ENCODE results near the gene STK26. TPM values are rescaled to one million over a fixed set of nuclear protein-coding genes. Genes with fewer than 3 reads are reported as not detected.
A peak's percentile ranks its signal among the peaks of the same experiment; 100 is the strongest.

The STK26 gene
- total RNA-seq, 5 donors from 2014 or later (not counting 1 experiment from before 2014, with no cell fraction given): 28.5 to 38.1 (median 34.4) TPM

DNA sequence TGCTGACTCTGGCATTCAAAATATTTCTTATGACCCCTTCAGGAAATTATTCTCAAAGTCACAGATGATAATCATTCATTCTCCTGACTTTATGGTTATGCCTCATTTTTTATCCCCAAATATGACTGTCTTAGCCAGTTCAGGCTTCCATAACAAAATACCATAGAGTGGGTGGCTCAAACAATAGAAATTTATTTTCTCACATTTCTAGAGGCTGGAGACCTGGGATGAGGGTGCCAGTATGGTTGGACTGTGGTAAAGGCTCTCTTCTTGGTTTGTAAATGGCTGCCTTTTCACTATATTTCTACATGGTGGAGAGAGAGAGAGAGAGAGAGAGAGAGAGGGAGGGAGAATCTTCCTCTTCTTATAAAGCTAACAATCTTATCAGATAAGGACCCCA lies 84.2 kb downstream of the STK26 start:
- no peak overlapping the region for H3K27ac ChIP-seq (ENCODE audit: low read length)
- H3K36me3 ChIP-seq (ENCODE audit: control insufficient read depth in 2 of 2, extremely low read depth in 1 of 2, insufficient read depth in 1 of 2, low read length in 1 of 2): no peaks in the 10 kb centered on the region
- H3K4me1 ChIP-seq (ENCODE audit: control insufficient read depth in 1 of 2, extremely low read depth in 1 of 2, insufficient read depth in 2 of 2, low read length in 2 of 2): no peaks in the 10 kb centered on the region
- H3K4me1 Mint-ChIP-seq: no peaks in the 10 kb centered on the region
- ATAC-seq (replicated peaks in 1 of 4) (no peak), DNase-seq (no peak)
- ChIA-PET CTCF (no interaction called here), POLR2A (no interaction called here)
- H3K9me3 ChIP-seq: no peaks in the 10 kb centered on the region
- no peaks in the 10 kb centered on the region for H3K9me3 Mint-ChIP-seq
- H3K4me3 ChIP-seq (ENCODE audit: control insufficient read depth in 1 of 2, extremely low read depth in 1 of 2, low read length in 1 of 2): no peak overlapping the region
- no peaks in the 10 kb centered on the region for H3K36me3 Mint-ChIP-seq
- H3K27me3 Mint-ChIP-seq: peaks cover 0 to 36% of the 10 kb centered on the region in 2 donors
- H3K4me3 Mint-ChIP-seq: no peak overlapping the region
- H3K27ac Mint-ChIP-seq: no peak overlapping the region
- no peaks in the 10 kb centered on the region for H3K27me3 ChIP-seq (replicated peaks in 1 of 2; ENCODE audit: control insufficient read depth in 2 of 2, extremely low read depth in 1 of 2, insufficient read depth in 2 of 2, low read length in 1 of 2)

GRCh38 chrX:132114607-132115006 lies 91.5 kb downstream of the STK26 start:
- H3K27me3 ChIP-seq (replicated peaks in 1 of 2; ENCODE audit: control insufficient read depth in 2 of 2, extremely low read depth in 1 of 2, insufficient read depth in 2 of 2, low read length in 1 of 2): no peaks in the 10 kb centered on the region
- Mint-ChIP-seq H3K27me3 (peaks cover 0 to 24% of the 10 kb centered on the region in 2 donors), H3K36me3 (no peaks in the 10 kb centered on the region), H3K4me3 (no peak overlapping the region), H3K27ac (no peak overlapping the region), H3K9me3 (no peaks in the 10 kb centered on the region), H3K4me1 (no peaks in the 10 kb centered on the region)
- DNase-seq (peak in 1 of 35 experiments; percentile 1), ATAC-seq (replicated peaks in 1 of 4) (no peak)
- H3K4me3 ChIP-seq (ENCODE audit: control insufficient read depth in 1 of 2, extremely low read depth in 1 of 2, low read length in 1 of 2): no peak overlapping the region
- H3K36me3 ChIP-seq (ENCODE audit: control insufficient read depth in 2 of 2, extremely low read depth in 1 of 2, insufficient read depth in 1 of 2, low read length in 1 of 2): no peaks in the 10 kb centered on the region
- no peaks in the 10 kb centered on the region for H3K4me1 ChIP-seq (ENCODE audit: control insufficient read depth in 1 of 2, extremely low read depth in 1 of 2, insufficient read depth in 2 of 2, low read length in 2 of 2)
- ChIA-PET POLR2A (no interaction called here), CTCF (no interaction called here)
- no peak overlapping the region for H3K27ac ChIP-seq (ENCODE audit: low read length)
- H3K9me3 ChIP-seq: no peaks in the 10 kb centered on the region

DNA sequence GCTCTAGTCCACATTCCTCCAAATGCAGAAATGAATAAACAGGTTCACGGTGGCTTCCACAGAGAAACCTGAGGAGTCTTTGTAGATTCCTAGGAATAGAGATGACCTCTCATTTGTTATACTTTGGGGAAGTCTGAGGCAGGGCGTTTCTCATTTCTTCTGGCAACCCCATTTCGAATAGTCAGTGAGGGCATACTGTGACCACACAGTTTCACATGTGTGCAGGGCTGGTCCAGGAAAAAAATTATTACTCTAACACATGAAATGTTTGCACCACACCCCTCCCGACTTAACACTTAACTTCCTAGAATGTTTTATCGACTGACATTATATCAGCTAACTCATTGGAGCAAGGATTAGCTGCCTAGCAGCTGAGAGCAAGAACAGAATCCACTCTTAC lies 92.7 kb downstream of the STK26 start:
- H3K9me3 ChIP-seq: no peaks in the 10 kb centered on the region
- ChIA-PET POLR2A (no interaction called here), CTCF (no interaction called here)
- Mint-ChIP-seq H3K4me3 (no peak overlapping the region), H3K27me3 (peaks cover 0 to 21% of the 10 kb centered on the region in 2 donors), H3K27ac (no peak overlapping the region), H3K36me3 (no peaks in the 10 kb centered on the region), H3K4me1 (no peaks in the 10 kb centered on the region), H3K9me3 (no peaks in the 10 kb centered on the region)
- ATAC-seq (replicated peaks in 1 of 4): no peak
- no peaks in the 10 kb centered on the region for H3K27me3 ChIP-seq (replicated peaks in 1 of 2; ENCODE audit: control insufficient read depth in 2 of 2, extremely low read depth in 1 of 2, insufficient read depth in 2 of 2, low read length in 1 of 2)
- H3K27ac ChIP-seq (ENCODE audit: low read length): no peak overlapping the region
- no CpG with 5 or more reads among the region's 5 CpGs for WGBS (ENCODE audit: insufficient coverage)
- H3K4me3 ChIP-seq (ENCODE audit: control insufficient read depth in 1 of 2, extremely low read depth in 1 of 2, low read length in 1 of 2): no peak overlapping the region
- no peaks in the 10 kb centered on the region for H3K36me3 ChIP-seq (ENCODE audit: control insufficient read depth in 2 of 2, extremely low read depth in 1 of 2, insufficient read depth in 1 of 2, low read length in 1 of 2)
- no peaks in the 10 kb centered on the region for H3K4me1 ChIP-seq (ENCODE audit: control insufficient read depth in 1 of 2, extremely low read depth in 1 of 2, insufficient read depth in 2 of 2, low read length in 2 of 2)
- DNase-seq: no peak

DNA sequence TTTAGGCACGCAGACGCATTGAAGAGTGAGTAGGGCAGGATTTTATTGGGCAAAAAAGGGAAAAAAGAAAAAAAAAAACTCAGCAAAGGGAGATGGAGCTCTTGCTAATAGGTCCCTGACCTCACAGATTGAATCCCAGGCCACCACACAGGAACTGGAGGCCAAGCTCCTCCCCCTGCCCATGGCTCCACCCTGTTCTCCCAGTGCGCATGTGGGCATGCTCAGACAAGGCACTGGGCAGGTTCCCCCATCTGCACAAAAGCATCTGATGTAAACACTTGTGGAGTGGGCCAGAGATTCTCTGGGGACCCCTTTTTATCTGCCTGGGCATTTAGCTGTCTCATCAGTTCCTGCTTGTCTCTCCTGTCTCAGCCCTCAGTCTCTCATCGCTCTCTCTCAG lies 95.3 kb downstream of the STK26 start:
- Mint-ChIP-seq H3K4me1 (no peaks in the 10 kb centered on the region), H3K27ac (no peak overlapping the region), H3K9me3 (no peaks in the 10 kb centered on the region), H3K27me3 (peaks cover 0 to 24% of the 10 kb centered on the region in 2 donors), H3K4me3 (no peak overlapping the region), H3K36me3 (no peaks in the 10 kb centered on the region)
- ATAC-seq (replicated peaks in 1 of 4) (no peak), DNase-seq (no peak)
- ChIA-PET POLR2A (interaction anchor here in 1 of 2 donors (0.5 kb wide), 1 partner anchor 15 kb away, joined by 3 read pairs; no protein-coding TSS in a partner anchor), CTCF (no interaction called here)
- H3K36me3 ChIP-seq (ENCODE audit: control insufficient read depth in 2 of 2, extremely low read depth in 1 of 2, insufficient read depth in 1 of 2, low read length in 1 of 2): no peaks in the 10 kb centered on the region
- no peaks in the 10 kb centered on the region for H3K4me1 ChIP-seq (ENCODE audit: control insufficient read depth in 1 of 2, extremely low read depth in 1 of 2, insufficient read depth in 2 of 2, low read length in 2 of 2)
- no peak overlapping the region for H3K27ac ChIP-seq (ENCODE audit: low read length)
- no peaks in the 10 kb centered on the region for H3K9me3 ChIP-seq
- H3K27me3 ChIP-seq (replicated peaks in 1 of 2; ENCODE audit: control insufficient read depth in 2 of 2, extremely low read depth in 1 of 2, insufficient read depth in 2 of 2, low read length in 1 of 2): no peaks in the 10 kb centered on the region
- no peak overlapping the region for H3K4me3 ChIP-seq (ENCODE audit: control insufficient read depth in 1 of 2, extremely low read depth in 1 of 2, low read length in 1 of 2)
- 93% methylated on average over 3 of the region's 4 CpGs for WGBS (ENCODE audit: insufficient coverage)

DNA sequence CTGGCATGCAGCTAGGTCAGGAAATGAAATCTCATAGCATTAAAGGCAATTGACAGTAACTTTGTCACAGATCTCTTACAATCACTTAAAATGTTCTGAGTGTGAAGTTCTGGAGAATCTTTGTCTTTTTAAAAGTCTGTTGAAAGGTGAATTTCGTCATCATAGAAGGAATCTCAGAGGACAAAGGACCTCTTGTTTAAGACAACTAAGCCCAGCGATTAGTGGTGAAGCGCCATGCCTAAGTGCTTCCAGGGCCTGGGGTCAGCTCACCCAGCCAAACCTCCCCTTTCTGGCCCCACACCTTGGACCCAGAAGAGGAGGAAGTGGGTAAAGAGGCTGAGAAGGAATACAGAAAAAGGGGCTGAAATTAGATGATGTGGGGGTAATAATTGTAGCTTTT lies 96.2 kb downstream of the STK26 start:
- no peaks in the 10 kb centered on the region for H3K36me3 ChIP-seq (ENCODE audit: control insufficient read depth in 2 of 2, extremely low read depth in 1 of 2, insufficient read depth in 1 of 2, low read length in 1 of 2)
- H3K4me1 Mint-ChIP-seq: no peaks in the 10 kb centered on the region
- no peaks in the 10 kb centered on the region for H3K9me3 ChIP-seq
- H3K27me3 Mint-ChIP-seq: peaks cover 0 to 22% of the 10 kb centered on the region in 2 donors
- no CpG with 5 or more reads among the region's 3 CpGs for WGBS (ENCODE audit: insufficient coverage)
- H3K4me3 ChIP-seq (ENCODE audit: control insufficient read depth in 1 of 2, extremely low read depth in 1 of 2, low read length in 1 of 2): no peak overlapping the region
- no peaks in the 10 kb centered on the region for H3K9me3 Mint-ChIP-seq
- no peak overlapping the region for H3K27ac Mint-ChIP-seq
- DNase-seq (no peak), ATAC-seq (replicated peaks in 1 of 4) (no peak)
- no peak overlapping the region for H3K27ac ChIP-seq (ENCODE audit: low read length)
- no peaks in the 10 kb centered on the region for H3K27me3 ChIP-seq (replicated peaks in 1 of 2; ENCODE audit: control insufficient read depth in 2 of 2, extremely low read depth in 1 of 2, insufficient read depth in 2 of 2, low read length in 1 of 2)
- H3K4me1 ChIP-seq (ENCODE audit: control insufficient read depth in 1 of 2, extremely low read depth in 1 of 2, insufficient read depth in 2 of 2, low read length in 2 of 2): no peaks in the 10 kb centered on the region
- H3K36me3 Mint-ChIP-seq: no peaks in the 10 kb centered on the region
- CTCF ChIA-PET: no interaction called here
- no peak overlapping the region for H3K4me3 Mint-ChIP-seq
- POLR2A ChIA-PET: no interaction called here

- 100% methylated on average over 1 of the region's 12 CpGs for WGBS (ENCODE audit: insufficient coverage)
- CTCF ChIA-PET: no interaction called here
These were observed 96.9 kb downstream of the STK26 start for GRCh38 chrX:132119821-132120515.

DNA sequence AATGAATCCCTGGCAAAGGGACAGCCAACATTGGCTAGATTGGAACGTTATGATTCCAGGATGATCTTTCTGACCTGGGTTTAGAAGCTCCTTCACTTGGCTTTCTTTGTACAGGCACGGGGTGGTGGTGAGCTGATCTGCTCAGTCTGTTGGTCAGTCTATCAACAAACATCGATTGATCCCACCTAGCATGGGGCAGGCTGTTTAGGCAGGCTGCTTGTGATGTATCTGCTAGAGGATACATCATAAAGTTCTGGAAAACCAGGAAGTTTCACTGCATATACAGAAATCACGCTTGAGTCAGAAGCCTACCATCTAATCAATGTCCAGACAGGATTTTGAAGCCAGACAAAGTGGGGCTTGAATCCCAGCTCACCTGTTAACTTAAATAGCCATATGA lies 97.8 kb downstream of the STK26 start:
- H3K4me1 Mint-ChIP-seq: no peaks in the 10 kb centered on the region
- H3K36me3 ChIP-seq (ENCODE audit: control insufficient read depth in 2 of 2, extremely low read depth in 1 of 2, insufficient read depth in 1 of 2, low read length in 1 of 2): no peaks in the 10 kb centered on the region
- POLR2A ChIA-PET: no interaction called here
- DNase-seq (no peak), ATAC-seq (replicated peaks in 1 of 4) (no peak)
- no peak overlapping the region for H3K27ac Mint-ChIP-seq
- no peak overlapping the region for H3K4me3 ChIP-seq (ENCODE audit: control insufficient read depth in 1 of 2, extremely low read depth in 1 of 2, low read length in 1 of 2)
- H3K4me1 ChIP-seq (ENCODE audit: control insufficient read depth in 1 of 2, extremely low read depth in 1 of 2, insufficient read depth in 2 of 2, low read length in 2 of 2): no peaks in the 10 kb centered on the region
- H3K27me3 ChIP-seq (replicated peaks in 1 of 2; ENCODE audit: control insufficient read depth in 2 of 2, extremely low read depth in 1 of 2, insufficient read depth in 2 of 2, low read length in 1 of 2): no peaks in the 10 kb centered on the region
- no peak overlapping the region for H3K27ac ChIP-seq (ENCODE audit: low read length)
- no peaks in the 10 kb centered on the region for H3K9me3 Mint-ChIP-seq
- no peaks in the 10 kb centered on the region for H3K9me3 ChIP-seq
- CTCF ChIA-PET: no interaction called here
- H3K4me3 Mint-ChIP-seq: no peak overlapping the region
- no CpG with 5 or more reads among the region's 4 CpGs for WGBS (ENCODE audit: insufficient coverage)
- H3K36me3 Mint-ChIP-seq: no peaks in the 10 kb centered on the region
- H3K27me3 Mint-ChIP-seq: peaks cover 0 to 30% of the 10 kb centered on the region in 2 donors

More at GRCh38 chrX:132119821-132120515, 96.9 kb downstream of the STK26 start:
- no peak overlapping the region for H3K4me3 ChIP-seq (ENCODE audit: control insufficient read depth in 1 of 2, extremely low read depth in 1 of 2, low read length in 1 of 2)
- Mint-ChIP-seq H3K36me3 (no peaks in the 10 kb centered on the region), H3K9me3 (no peaks in the 10 kb centered on the region), H3K27me3 (peaks cover 0 to 21% of the 10 kb centered on the region in 2 donors), H3K4me1 (no peaks in the 10 kb centered on the region), H3K27ac (no peak overlapping the region), H3K4me3 (no peak overlapping the region)
- no peaks in the 10 kb centered on the region for H3K36me3 ChIP-seq (ENCODE audit: control insufficient read depth in 2 of 2, extremely low read depth in 1 of 2, insufficient read depth in 1 of 2, low read length in 1 of 2)
- DNase-seq (no peak), ATAC-seq (replicated peaks in 1 of 4) (no peak)
- H3K27me3 ChIP-seq (replicated peaks in 1 of 2; ENCODE audit: control insufficient read depth in 2 of 2, extremely low read depth in 1 of 2, insufficient read depth in 2 of 2, low read length in 1 of 2): no peaks in the 10 kb centered on the region
- no peaks in the 10 kb centered on the region for H3K9me3 ChIP-seq
- POLR2A ChIA-PET: no interaction called here
- no peak overlapping the region for H3K27ac ChIP-seq (ENCODE audit: low read length)
- H3K4me1 ChIP-seq (ENCODE audit: control insufficient read depth in 1 of 2, extremely low read depth in 1 of 2, insufficient read depth in 2 of 2, low read length in 2 of 2): no peaks in the 10 kb centered on the region
